Smooth muscle cell (in vitro differentiated cells): ENCODE results near the gene DKK2. TPM values are rescaled to one million over a fixed set of nuclear protein-coding genes. Genes with fewer than 3 reads are reported as not detected.

Source experiments
- DNase-seq: peaks from one replicate; lab custom pipeline; 2025; ENCODE audit not compliant: unreplicated experiment; lab: John Stamatoyannopoulos, UW
- H2AFZ ChIP-seq: fragments of 200-600 bp; sonication (generic); 2 replicates; pipeline ENCODE4 v1.6.0; 2016; ENCODE audit warnings: antibody characterized with exemption, low read depth, mild to moderate bottlenecking
- H3F3A ChIP-seq: fragments of 200-600 bp; sonication (generic); 2 replicates; pipeline ENCODE4 v1.6.0; 2017; ENCODE audit warnings: antibody characterized with exemption, low read depth
- H3K27ac ChIP-seq: fragments of 200-600 bp; sonication (generic); 2 replicates; pipeline ENCODE4 v1.5.1; 2016; ENCODE audit warnings: low read depth, mild to moderate bottlenecking
- H3K27me3 ChIP-seq: fragments of 200-600 bp; sonication (generic); 2 replicates; pipeline ENCODE4 v1.6.1; 2016; ENCODE audit warnings: low read depth, mild to moderate bottlenecking
- H3K36me3 ChIP-seq: fragments of 200-600 bp; sonication (generic); 2 replicates; pipeline ENCODE4 v1.5.1; 2016; ENCODE audit warnings: low read depth
- H3K4me1 ChIP-seq: fragments of 200-600 bp; sonication (generic); 2 replicates; pipeline ENCODE4 v1.5.1; 2016; ENCODE audit warnings: low read depth
- H3K4me2 ChIP-seq: fragments of 200-600 bp; sonication (generic); 2 replicates; pipeline ENCODE4 v1.6.0; 2016; ENCODE audit warnings: mild to moderate bottlenecking
- H3K4me3 ChIP-seq: fragments of 200-600 bp; sonication (generic); 2 replicates; pipeline ENCODE4 v1.5.1; 2016; ENCODE audit warnings: mild to moderate bottlenecking
- H3K79me2 ChIP-seq: fragments of 200-600 bp; sonication (generic); 2 replicates; pipeline ENCODE4 v1.6.0; 2016; ENCODE audit warnings: low read depth, mild to moderate bottlenecking
- H3K9ac ChIP-seq: fragments of 200-600 bp; sonication (generic); 2 replicates; pipeline ENCODE4 v1.6.0; 2016; ENCODE audit warnings: low read depth
- H3K9me3 ChIP-seq: fragments of 200-600 bp; sonication (generic); replicated peaks from 2 replicates; pipeline ENCODE4 v1.5.1; 2016; ENCODE audit warnings: low read depth
- H4K20me1 ChIP-seq: fragments of 200-600 bp; sonication (generic); 2 replicates; pipeline ENCODE4 v1.6.0; 2016; ENCODE audit warnings: low read depth
- CTCF ChIP-seq: fragments of 200-600 bp; sonication (generic); IDR thresholded peaks from 2 replicates; pipeline ENCODE4 v1.5.1; 2017; ENCODE audit warnings: borderline replicate concordance, mild to moderate bottlenecking, antibody characterized with exemption; ENCODE audit not compliant: insufficient read depth, poor library complexity, severe bottlenecking
- WGBS: methylation state at CpG from one replicate; pipeline ENCODE4 v1.1.7; 2016; ENCODE audit warnings: low lambda C conversion rate; 5-methylcytosine and 5-hydroxymethylcytosine counted together
- polyA plus RNA-seq: library from polyadenylated mRNA; unstranded; fragments of >200 nt; fragmentation: Nextera tagmentation; extraction: Ambion mirVana; gene quantifications from 2 replicates; pipeline ENCODE4 v1.2.1, GENCODE V29; 2016
- total RNA-seq: library from RNA; depleted of rRNA; stranded (reverse); fragments of >200 nt; gene quantifications from 2 replicates; pipeline ENCODE4 v1.2.3, GENCODE V29; 2014

The DKK2 gene
- total and polyA plus RNA-seq, 2 experiments from 2014 or later, result 325 to 555 TPM

- Histone ChIP-seq H3K4me2 (no peak overlapping the region), H3K9me3 (no peaks in the 10 kb centered on the region), H3K9ac (no peak overlapping the region), H3K79me2 (no peaks in the 10 kb centered on the region), H2AFZ (no peak overlapping the region), H3F3A (no peaks in the 10 kb centered on the region), H3K36me3 (no peaks in the 10 kb centered on the region), H4K20me1 (no peaks in the 10 kb centered on the region), H3K4me1 (no peaks in the 10 kb centered on the region), H3K27me3 (no peaks in the 10 kb centered on the region), H3K27ac (no peak overlapping the region), H3K4me3 (no peak overlapping the region)
- TF ChIP-seq CTCF, result no peak
- DNase-seq, result no peak
- 97% methylated on average over 1 of the region's 1 CpG for WGBS
These were observed 129.4 kb downstream of the DKK2 start for GRCh38 chr4:106906728-106907127.

- Histone ChIP-seq H3K27ac (no peak overlapping the region), H3K79me2 (no peaks in the 10 kb centered on the region), H3K27me3 (no peaks in the 10 kb centered on the region), H4K20me1 (no peaks in the 10 kb centered on the region), H3K9ac (no peak overlapping the region), H3K4me1 (no peaks in the 10 kb centered on the region), H3K4me2 (no peak overlapping the region), H2AFZ (no peak overlapping the region), H3K36me3 (no peaks in the 10 kb centered on the region), H3K4me3 (no peak overlapping the region), H3K9me3 (no peaks in the 10 kb centered on the region), H3F3A (no peaks in the 10 kb centered on the region)
- WGBS, result 32% methylated on average over 4 of the region's 4 CpGs
- peak; percentile 83 for TF ChIP-seq CTCF
- no peak for DNase-seq
These were observed 137.4 kb downstream of the DKK2 start for GRCh38 chr4:106898621-106899230.

- H4K20me1 ChIP-seq, result no peaks in the 10 kb centered on the region
- H3F3A ChIP-seq, result no peaks in the 10 kb centered on the region
- 61% methylated on average over 3 of the region's 3 CpGs for WGBS
- DNase-seq, result no peak
- no peaks in the 10 kb centered on the region for H3K79me2 ChIP-seq
- no peaks in the 10 kb centered on the region for H3K36me3 ChIP-seq
- no peak overlapping the region for H3K27ac ChIP-seq
- H3K27me3 ChIP-seq, result no peaks in the 10 kb centered on the region
- H3K4me1 ChIP-seq, result no peaks in the 10 kb centered on the region
- no peak overlapping the region for H3K4me2 ChIP-seq
- TF ChIP-seq CTCF, result no peak
- no peak overlapping the region for H2AFZ ChIP-seq
- no peaks in the 10 kb centered on the region for H3K9me3 ChIP-seq
- H3K9ac ChIP-seq, result no peak overlapping the region
- no peak overlapping the region for H3K4me3 ChIP-seq
These were observed 142.2 kb downstream of the DKK2 start for GRCh38 chr4:106893903-106894302.

GRCh38 chr4:106893395-106893881, 142.7 kb downstream of the DKK2 start:
- no peak overlapping the region for H3K27ac ChIP-seq
- no peaks in the 10 kb centered on the region for H3K4me1 ChIP-seq
- H3F3A ChIP-seq, result no peaks in the 10 kb centered on the region
- 88% methylated on average over 7 of the region's 8 CpGs for WGBS
- H2AFZ ChIP-seq, result no peak overlapping the region
- no peak for DNase-seq
- no peak overlapping the region for H3K4me2 ChIP-seq
- H4K20me1 ChIP-seq, result no peaks in the 10 kb centered on the region
- H3K9me3 ChIP-seq, result no peaks in the 10 kb centered on the region
- no peak for TF ChIP-seq CTCF
- no peak overlapping the region for H3K4me3 ChIP-seq
- H3K36me3 ChIP-seq, result no peaks in the 10 kb centered on the region
- no peaks in the 10 kb centered on the region for H3K79me2 ChIP-seq
- H3K9ac ChIP-seq, result no peak overlapping the region
- no peaks in the 10 kb centered on the region for H3K27me3 ChIP-seq
